ENCODE data around the gene ATF6. TPM values are rescaled to one million over a fixed set of nuclear protein-coding genes. Genes with fewer than 3 reads are reported as not detected.

The ATF6 gene
- total and polyA plus RNA-seq, 9 of the 15 experiments (the other 6 are each of a cell fraction or from before 2014, with no cell fraction given), result 11.7 to 32.4 (median 20.4) TPM

DNA sequence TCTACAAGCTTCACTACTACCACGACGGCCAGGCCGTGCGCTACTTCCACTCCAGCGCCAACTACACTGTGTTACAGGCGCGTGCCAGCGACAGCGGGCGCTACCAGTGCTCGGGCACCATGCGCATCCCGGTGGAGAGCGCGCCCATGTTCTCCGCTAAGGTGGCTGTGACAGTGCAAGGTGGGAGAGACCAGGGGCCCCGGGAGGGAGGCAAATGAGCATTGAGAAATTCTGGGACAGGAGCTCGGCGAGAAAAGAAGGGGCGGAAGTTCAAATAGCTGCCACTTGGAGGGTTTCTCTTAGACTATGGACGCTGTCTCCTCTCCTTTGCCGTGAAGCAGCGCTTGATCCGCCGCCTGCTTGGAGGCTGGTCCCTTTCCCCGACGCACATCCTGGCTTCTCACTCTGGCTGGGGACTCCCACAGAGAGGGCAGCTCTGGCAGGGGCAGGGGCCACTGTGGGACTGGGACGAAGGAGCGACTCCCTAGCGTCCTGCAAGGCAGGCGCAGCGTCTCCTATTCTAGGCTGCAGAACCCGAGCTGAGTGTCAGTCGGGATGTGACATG lies 40.1 kb upstream of the ATF6 start (continued):
- TF ChIP-seq, protein P1, sequence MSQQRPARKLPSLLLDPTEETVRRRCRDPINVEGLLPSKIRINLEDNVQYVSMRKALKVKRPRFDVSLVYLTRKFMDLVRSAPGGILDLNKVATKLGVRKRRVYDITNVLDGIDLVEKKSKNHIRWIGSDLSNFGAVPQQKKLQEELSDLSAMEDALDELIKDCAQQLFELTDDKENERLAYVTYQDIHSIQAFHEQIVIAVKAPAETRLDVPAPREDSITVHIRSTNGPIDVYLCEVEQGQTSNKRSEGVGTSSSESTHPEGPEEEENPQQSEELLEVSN (IDR thresholded peaks at IDR 0.05; ENCODE audit: borderline replicate concordance in 1 of 2, extremely low read depth in 1 of 2, insufficient read depth in 1 of 2, insufficient read length in 1 of 2, low read depth in 1 of 2, low read length in 1 of 2, poor library complexity in 1 of 2, severe bottlenecking in 1 of 2), result peak in 1 of 2 experiments; percentile 29
- TF ChIP-seq, protein P2, sequence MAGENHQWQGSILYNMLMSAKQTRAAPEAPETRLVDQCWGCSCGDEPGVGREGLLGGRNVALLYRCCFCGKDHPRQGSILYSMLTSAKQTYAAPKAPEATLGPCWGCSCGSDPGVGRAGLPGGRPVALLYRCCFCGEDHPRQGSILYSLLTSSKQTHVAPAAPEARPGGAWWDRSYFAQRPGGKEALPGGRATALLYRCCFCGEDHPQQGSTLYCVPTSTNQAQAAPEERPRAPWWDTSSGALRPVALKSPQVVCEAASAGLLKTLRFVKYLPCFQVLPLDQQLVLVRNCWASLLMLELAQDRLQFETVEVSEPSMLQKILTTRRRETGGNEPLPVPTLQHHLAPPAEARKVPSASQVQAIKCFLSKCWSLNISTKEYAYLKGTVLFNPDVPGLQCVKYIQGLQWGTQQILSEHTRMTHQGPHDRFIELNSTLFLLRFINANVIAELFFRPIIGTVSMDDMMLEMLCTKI (IDR thresholded peaks at IDR 0.05; ENCODE audit: partially characterized antibody), result no peak
- TF ChIP-seq THRAP3 (IDR thresholded peaks at IDR 0.05; ENCODE audit: borderline replicate concordance), result 0 out of 2 replicates have a peak, but pooled peaks have one; percentile 2
- TF ChIP-seq SRSF9 (IDR thresholded peaks at IDR 0.05; ENCODE audit: borderline replicate concordance, low read depth, low read length), result no peak
- 0 out of 2 replicates have a peak, but pooled peaks have one; percentile 23 for TF ChIP-seq ZFP1 (CRISPR knock-in tag; IDR thresholded peaks at IDR 0.05)
- TF ChIP-seq POLR2A (conservative IDR thresholded peaks at IDR 0.05), result peak; percentile 70; the same call in 1 of the 2 replicates
- TF ChIP-seq RHOXF2B (CRISPR knock-in tag; conservative IDR thresholded peaks at IDR 0.05), result 0 out of 2 replicates have a peak, but pooled peaks have one; percentile 27
- TF ChIP-seq, protein P3, sequence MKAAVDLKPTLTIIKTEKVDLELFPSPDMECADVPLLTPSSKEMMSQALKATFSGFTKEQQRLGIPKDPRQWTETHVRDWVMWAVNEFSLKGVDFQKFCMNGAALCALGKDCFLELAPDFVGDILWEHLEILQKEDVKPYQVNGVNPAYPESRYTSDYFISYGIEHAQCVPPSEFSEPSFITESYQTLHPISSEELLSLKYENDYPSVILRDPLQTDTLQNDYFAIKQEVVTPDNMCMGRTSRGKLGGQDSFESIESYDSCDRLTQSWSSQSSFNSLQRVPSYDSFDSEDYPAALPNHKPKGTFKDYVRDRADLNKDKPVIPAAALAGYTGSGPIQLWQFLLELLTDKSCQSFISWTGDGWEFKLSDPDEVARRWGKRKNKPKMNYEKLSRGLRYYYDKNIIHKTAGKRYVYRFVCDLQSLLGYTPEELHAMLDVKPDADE (conservative IDR thresholded peaks at IDR 0.05; ENCODE audit: control insufficient read depth, low read depth, low read length), result 0 out of 2 replicates have a peak, but pooled peaks have one; percentile 15
- TF ChIP-seq NR2C1 (IDR thresholded peaks at IDR 0.05), result no peak
- 0 out of 2 replicates have a peak, but pooled peaks have one; percentile 12 for TF ChIP-seq NR2C1 (tag; IDR thresholded peaks at IDR 0.05)
- TF ChIP-seq YY1 (IDR thresholded peaks at IDR 0.05; ENCODE audit: borderline replicate concordance in 1 of 3, control insufficient read depth in 1 of 3, extremely low read depth in 1 of 3, insufficient read depth in 3 of 3, insufficient read length in 1 of 3, insufficient replicate concordance in 2 of 3, low read depth in 1 of 3, low read length in 2 of 3), result peak in 1 of 3 experiments; percentile 49
- TF ChIP-seq, protein P4, sequence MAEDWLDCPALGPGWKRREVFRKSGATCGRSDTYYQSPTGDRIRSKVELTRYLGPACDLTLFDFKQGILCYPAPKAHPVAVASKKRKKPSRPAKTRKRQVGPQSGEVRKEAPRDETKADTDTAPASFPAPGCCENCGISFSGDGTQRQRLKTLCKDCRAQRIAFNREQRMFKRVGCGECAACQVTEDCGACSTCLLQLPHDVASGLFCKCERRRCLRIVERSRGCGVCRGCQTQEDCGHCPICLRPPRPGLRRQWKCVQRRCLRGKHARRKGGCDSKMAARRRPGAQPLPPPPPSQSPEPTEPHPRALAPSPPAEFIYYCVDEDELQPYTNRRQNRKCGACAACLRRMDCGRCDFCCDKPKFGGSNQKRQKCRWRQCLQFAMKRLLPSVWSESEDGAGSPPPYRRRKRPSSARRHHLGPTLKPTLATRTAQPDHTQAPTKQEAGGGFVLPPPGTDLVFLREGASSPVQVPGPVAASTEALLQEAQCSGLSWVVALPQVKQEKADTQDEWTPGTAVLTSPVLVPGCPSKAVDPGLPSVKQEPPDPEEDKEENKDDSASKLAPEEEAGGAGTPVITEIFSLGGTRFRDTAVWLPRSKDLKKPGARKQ (CRISPR knock-in tag; IDR thresholded peaks at IDR 0.05), result peak; percentile 93
- TF ChIP-seq, protein P5, sequence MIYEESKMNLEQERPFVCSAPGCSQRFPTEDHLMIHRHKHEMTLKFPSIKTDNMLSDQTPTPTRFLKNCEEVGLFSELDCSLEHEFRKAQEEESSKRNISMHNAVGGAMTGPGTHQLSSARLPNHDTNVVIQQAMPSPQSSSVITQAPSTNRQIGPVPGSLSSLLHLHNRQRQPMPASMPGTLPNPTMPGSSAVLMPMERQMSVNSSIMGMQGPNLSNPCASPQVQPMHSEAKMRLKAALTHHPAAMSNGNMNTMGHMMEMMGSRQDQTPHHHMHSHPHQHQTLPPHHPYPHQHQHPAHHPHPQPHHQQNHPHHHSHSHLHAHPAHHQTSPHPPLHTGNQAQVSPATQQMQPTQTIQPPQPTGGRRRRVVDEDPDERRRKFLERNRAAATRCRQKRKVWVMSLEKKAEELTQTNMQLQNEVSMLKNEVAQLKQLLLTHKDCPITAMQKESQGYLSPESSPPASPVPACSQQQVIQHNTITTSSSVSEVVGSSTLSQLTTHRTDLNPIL (CRISPR knock-in tag; IDR thresholded peaks at IDR 0.05), result no peak
- TF ChIP-seq, protein P6, sequence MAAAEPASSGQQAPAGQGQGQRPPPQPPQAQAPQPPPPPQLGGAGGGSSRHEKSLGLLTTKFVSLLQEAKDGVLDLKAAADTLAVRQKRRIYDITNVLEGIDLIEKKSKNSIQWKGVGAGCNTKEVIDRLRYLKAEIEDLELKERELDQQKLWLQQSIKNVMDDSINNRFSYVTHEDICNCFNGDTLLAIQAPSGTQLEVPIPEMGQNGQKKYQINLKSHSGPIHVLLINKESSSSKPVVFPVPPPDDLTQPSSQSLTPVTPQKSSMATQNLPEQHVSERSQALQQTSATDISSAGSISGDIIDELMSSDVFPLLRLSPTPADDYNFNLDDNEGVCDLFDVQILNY (CRISPR knock-in tag; IDR thresholded peaks at IDR 0.05), result no peak
- 0 out of 2 replicates have a peak, but pooled peaks have one; percentile 52 for TF ChIP-seq GATAD2B (IDR thresholded peaks at IDR 0.05; ENCODE audit: borderline replicate concordance)
- TF ChIP-seq CEBPB (tag; IDR thresholded peaks at IDR 0.05), result 0 out of 2 replicates have a peak, but pooled peaks have one; percentile 11
